Measurements from ENCODE around the gene UBE2S.

DNA sequence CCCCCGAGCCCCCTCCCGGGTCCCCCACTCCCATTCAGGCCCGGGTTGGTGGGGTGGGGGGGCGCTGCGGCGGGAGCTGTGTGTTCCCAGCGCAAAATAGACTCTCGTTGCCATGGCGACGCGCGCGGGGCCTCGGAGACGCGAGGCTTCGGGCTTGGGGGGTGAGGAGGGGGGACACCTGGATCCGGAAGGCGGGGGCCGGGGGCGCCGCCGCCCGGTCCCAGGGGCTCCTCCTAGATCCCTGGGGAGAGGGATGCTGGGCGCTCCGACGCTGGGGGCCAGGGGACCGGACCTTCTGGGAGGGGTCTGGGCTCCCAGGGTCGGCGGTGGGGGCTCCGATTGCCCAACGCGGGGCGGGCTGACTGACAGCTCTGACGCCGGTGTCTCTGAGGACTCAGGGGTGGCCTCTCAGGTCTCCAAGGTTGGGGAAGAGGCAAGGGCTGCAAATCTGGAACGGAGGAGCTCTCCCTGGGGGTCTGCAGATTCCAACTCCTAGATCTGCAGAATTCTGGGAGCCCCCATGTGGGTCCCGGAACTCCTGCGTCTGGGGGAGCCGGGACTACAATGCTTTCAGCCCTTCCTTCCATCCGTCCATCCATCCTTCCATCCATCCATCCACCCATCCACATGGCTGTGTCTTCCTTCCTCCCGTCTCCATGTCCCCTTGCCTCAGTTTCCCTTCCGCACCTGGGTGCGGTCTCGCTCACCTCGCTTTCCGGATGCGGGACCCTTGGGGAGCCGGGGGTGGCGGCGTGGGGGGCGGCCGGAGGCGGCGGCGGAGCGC, 44.6 kb upstream of the UBE2S start:
- TF ChIP-seq CTCF (IDR thresholded peaks at IDR 0.05; ENCODE audit: low read depth, low read length): no peak
- no peak for TF ChIP-seq POLR2A (IDR thresholded peaks at IDR 0.05; ENCODE audit: extremely low read depth, insufficient read length)
- TF ChIP-seq MYC (IDR thresholded peaks at IDR 0.05; ENCODE audit: low read depth, low read length): no peak

Data from NB4 (cell line).